GM19397 (cell line): ENCODE measurements around the gene EHMT1.
"Not testable (repeated sequence)": the region's sequence is repeated elsewhere in the genome, so short reads cannot be mapped to it uniquely, and the experiment has no call there.

Experiments
- ATAC-seq: cut with Tn5 transposase; IDR thresholded peaks from one replicate; pipeline ENCODE4 v1.9.1; 2021; ENCODE audit warnings: mild to moderate bottlenecking, moderate library complexity; ENCODE audit not compliant: unreplicated experiment

Gene EHMT1

GRCh38 chr9:137880160-137880975 is 261.6 kb downstream of the EHMT1 start:
- no peak for ATAC-seq

DNA sequence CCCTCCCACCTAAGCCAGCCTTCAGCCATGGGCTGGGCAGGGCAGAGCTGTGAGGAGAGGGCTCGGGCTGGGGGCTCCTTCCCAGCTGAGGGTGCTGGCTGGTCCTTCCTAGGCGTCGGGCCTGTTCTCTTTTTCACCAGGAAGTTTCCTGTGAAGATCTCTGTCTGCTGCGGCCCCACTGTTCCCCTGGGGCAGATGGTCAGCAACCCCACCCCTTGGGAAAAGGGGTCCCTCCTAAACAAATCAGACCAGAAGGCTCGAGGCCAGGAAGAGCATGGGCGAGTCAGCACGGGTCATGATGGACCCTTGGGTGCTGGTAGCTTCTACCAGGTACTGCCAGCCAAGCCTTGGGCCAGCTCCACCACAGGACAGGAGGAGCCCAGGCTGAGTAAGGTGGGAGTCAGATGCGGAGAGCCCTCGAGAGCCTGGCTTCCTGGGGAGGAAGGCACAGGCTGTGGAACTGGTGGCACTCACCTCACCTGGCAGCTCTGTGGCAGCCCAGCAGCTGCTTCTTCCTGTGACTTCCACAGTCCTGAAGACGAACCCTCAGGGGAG is 262.2 kb downstream of the EHMT1 start:
- ATAC-seq: no peak

DNA sequence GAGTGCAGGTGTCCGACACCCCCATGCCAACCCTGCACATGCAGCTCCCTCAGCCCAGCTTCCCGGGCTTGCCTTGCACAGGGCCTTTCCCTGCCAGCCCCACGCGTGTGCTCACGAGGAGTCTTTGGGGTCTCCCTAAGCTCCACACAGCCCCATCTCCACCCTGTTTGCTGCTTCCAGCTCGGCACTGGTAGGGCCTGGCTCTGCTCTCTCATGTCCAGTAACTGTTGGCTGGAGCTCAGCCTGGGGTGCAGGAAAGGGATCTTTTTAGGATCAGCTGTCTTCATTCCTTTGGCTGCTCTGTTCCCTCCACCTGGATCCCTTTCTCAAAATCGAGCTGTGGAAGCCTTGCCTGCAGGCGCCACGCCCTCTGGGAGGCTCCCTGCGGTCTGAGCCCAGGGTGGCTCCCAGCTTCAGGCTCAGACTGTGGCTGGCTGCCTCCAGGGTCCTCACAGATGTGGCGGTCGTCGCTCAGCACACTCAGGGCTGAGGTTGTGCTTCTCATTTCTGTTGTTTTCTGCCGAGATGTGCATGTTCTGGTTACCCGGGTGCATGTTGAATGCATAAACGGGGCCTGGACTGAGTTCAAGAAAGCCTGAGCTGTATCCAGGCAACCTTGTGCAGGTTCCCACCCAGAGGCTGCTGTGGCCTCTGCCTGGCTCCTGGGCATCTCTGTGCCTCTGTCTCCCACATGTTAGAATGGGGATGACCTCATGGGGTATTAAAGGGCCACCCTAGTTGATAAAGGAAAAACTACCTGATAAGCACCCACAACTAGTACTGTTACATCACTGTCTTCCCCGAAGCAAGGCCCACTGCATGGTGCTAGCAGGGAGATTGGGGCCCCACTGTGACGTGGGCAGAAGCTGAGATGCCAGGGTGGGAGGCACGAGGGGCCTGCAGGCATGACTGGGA is 263.0 kb downstream of the EHMT1 start:
- ATAC-seq: no peak

GRCh38 chr9:137882506-137882821 is 263.7 kb downstream of the EHMT1 start:
- no peak for ATAC-seq

DNA sequence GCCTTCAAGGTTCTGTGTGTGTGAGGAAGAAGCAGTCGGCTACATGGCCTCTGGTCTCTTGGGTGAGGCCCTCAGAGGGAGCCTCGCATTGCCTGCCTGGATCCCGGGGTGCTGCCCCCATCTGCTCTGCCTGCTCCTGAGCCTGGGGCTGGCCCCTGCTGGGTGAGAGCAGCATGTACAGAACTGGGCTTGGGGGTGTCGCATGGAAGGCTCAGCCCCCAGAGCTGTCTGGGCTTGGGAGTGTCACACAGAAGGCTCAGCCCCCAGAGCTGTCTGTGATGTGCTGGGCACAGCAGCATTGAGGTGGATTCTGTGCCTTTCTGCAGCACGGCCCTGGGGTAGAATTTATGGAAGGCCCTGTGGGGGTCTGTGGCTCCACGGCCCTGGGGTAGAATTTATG is 265.2 kb downstream of the EHMT1 start:
- not testable (repeated sequence) for ATAC-seq

DNA sequence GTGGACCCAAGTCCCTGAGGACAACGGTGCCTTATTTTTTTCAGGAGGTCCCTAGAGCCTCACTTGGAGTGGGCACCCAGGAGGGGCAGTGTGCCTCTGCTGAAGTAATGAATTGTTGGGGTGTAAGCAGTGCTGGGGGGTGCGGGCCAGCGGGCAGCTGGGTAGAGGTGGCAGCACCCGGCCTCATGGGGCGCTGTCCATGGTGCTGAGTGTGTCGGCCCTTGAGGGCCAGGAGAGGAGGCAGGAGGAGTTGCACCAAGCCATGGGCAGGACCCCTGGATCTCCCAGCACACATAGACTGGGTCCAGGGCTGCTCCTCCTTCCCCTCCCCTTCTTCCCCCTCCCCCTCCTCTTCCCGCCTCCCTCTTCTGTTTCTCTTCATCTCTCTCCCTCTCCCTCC is 265.7 kb downstream of the EHMT1 start:
- not testable (repeated sequence) for ATAC-seq

DNA sequence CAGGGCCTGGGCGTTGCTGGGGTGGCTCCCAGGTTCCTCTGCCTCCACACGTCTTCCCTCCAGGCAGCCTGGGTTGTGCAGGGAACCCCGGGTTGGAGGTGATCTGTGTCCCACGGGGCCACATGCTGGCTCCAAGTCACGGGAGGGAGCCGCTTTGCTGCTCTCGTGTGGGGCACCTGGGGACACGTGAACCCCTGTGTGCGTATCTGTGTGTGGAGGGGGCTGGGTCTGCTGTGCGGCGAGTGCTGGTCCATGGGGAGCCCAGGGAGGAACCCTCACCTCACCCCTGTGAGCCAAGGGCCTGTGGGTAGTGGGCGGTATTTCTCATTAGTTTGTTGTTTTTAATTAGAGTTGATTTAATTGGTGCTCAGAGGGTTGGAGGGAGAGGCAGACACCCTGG is 266.3 kb downstream of the EHMT1 start:
- ATAC-seq: not testable (repeated sequence)
